GM23248 (cell line): ENCODE results near the gene TET3.

ENCODE experiments used
- EZH2 ChIP-seq: fragments of 200-600 bp; sonication (generic); IDR thresholded peaks from 2 replicates; pipeline ENCODE4 v1.6.1; 2018; ENCODE audit warnings: antibody characterized with exemption, mild to moderate bottlenecking; ENCODE audit not compliant: insufficient read depth, poor library complexity, severe bottlenecking
- EZH2phosphoT487 ChIP-seq: fragments of 200-600 bp; sonication (generic); IDR thresholded peaks from 2 replicates; pipeline ENCODE4 v1.6.1; 2018; ENCODE audit warnings: antibody characterized with exemption, moderate library complexity, mild to moderate bottlenecking, low read depth; ENCODE audit not compliant: insufficient read depth

GRCh38 chr2:74024216-74024615, 39.5 kb downstream of the TET3 start:
- TF ChIP-seq EZH2phosphoT487 (no peak), EZH2 (no peak)
